Measurements from ENCODE around the gene CD70.
"Not testable (repeated sequence)": the region's sequence is repeated elsewhere in the genome, so short reads cannot be mapped to it uniquely, and the experiment has no call there.

Gene CD70

GRCh38 chr19:6590827-6591319, at the start of gene CD70:
TSS of gene CD70 (minus strand) at chr19:6591150. CDS start at chr19:6591002, 148 bp downstream.
- peak in 1 of 2 donors; percentile 56 for DNase-seq

- DNase-seq, result not testable (repeated sequence)
Observed at GRCh38 chr19:6640333-6640732, 49.4 kb upstream of the CD70 start.

GRCh38 chr19:6639439-6639838, 48.5 kb upstream of the CD70 start:
- no peak for DNase-seq

GRCh38 chr19:6633456-6633813, 42.5 kb upstream of the CD70 start:
- not testable (repeated sequence) for DNase-seq

GRCh38 chr19:6632747-6633455, 42.0 kb upstream of the CD70 start:
- DNase-seq, result peak in 1 of 2 donors; percentile 30

- DNase-seq, result peak; percentile 19 to 88
Observed at GRCh38 chr19:6632002-6632621, 41.2 kb upstream of the CD70 start.

GRCh38 chr19:6626764-6627163, 35.8 kb upstream of the CD70 start:
- no peak for DNase-seq

- DNase-seq, result no peak
Observed at GRCh38 chr19:6617374-6617773, 26.4 kb upstream of the CD70 start.

- no peak for DNase-seq
Observed at GRCh38 chr19:6616011-6616410, 25.1 kb upstream of the CD70 start.

GRCh38 chr19:6613711-6614110, 22.8 kb upstream of the CD70 start:
- DNase-seq, result no peak

GRCh38 chr19:6610934-6611852, 20.2 kb upstream of the CD70 start:
- DNase-seq, result no peak

- no peak for DNase-seq
Observed at GRCh38 chr19:6608940-6609339, 18.0 kb upstream of the CD70 start.

GRCh38 chr19:6608146-6608545, 17.2 kb upstream of the CD70 start:
- not testable (repeated sequence) for DNase-seq

GRCh38 chr19:6606276-6607070, 15.5 kb upstream of the CD70 start:
- not testable (repeated sequence) for DNase-seq

- no peak for DNase-seq
Observed at GRCh38 chr19:6604906-6605305, 14.0 kb upstream of the CD70 start.

GRCh38 chr19:6602729-6603114, 11.8 kb upstream of the CD70 start:
- no peak for DNase-seq

- not testable (repeated sequence) for DNase-seq
Observed at GRCh38 chr19:6601537-6602052, 10.6 kb upstream of the CD70 start.

- not testable (repeated sequence) for DNase-seq
Observed at GRCh38 chr19:6600951-6601536, 10.1 kb upstream of the CD70 start.

- DNase-seq, result no peak
Observed at GRCh38 chr19:6599866-6600454, 9.0 kb upstream of the CD70 start.

GRCh38 chr19:6598254-6598892, 7.4 kb upstream of the CD70 start:
- DNase-seq, result not testable (repeated sequence)

Data from bone marrow (tissue), 2 donors.